PC-3 (cell line): ENCODE results near the gene RARRES2. TPM values are rescaled to one million over a fixed set of nuclear protein-coding genes. Genes with fewer than 3 reads are reported as not detected.
A peak's percentile ranks its signal among the peaks of the same experiment; 100 is the strongest.

Experiments
- ATAC-seq: fragments of 200-7000 bp; cut with Tn5 transposase; 2 replicates; pipeline ENCODE4 v1.9.1; 2020; ENCODE audit warnings: mild to moderate bottlenecking, moderate library complexity
- BruUV-seq: library from RNA; stranded (reverse); fragments of 400-500 nt; replicated peaks from 2 replicates; lab custom pipeline; 2021; lab: Mats Ljungman, UMichigan
- CTCF ChIA-PET: fragments of 300-600 bp; sonication (Branson Sonifier 250); formaldehyde crosslinking; loops from one replicate; lab custom pipeline; 2022; ENCODE audit warnings: antibody characterized with exemption; lab: Charles Lee
- POLR2A ChIA-PET: fragments of 300-600 bp; sonication (Branson Sonifier 250); formaldehyde crosslinking; loops from one replicate; lab custom pipeline; 2022; ENCODE audit warnings: antibody characterized with exemption; ENCODE audit not compliant: unreplicated experiment; lab: Charles Lee
- DNase-seq: peaks from one replicate; pipeline ENCODE4 v3.0.0-alpha.2; 2015
- H2AFZ ChIP-seq: fragments of 300-600 bp; sonication (generic); 2 replicates; pipeline ENCODE4 v1.6.0; 2016; ENCODE audit warnings: antibody characterized with exemption, low read length
- H3F3A ChIP-seq: fragments of 300-600 bp; sonication (generic); one replicate; pipeline ENCODE4 v1.6.0; 2017; ENCODE audit warnings: antibody characterized with exemption, low read length, control low read depth, mild to moderate bottlenecking; ENCODE audit not compliant: unreplicated experiment
- H3K27ac ChIP-seq: fragments of 300-600 bp; sonication (generic); 2 replicates; pipeline ENCODE4 v1.5.1; 2016; ENCODE audit warnings: mild to moderate bottlenecking, low read length
- H3K27me3 ChIP-seq: fragments of 300-600 bp; sonication (generic); 2 replicates; pipeline ENCODE4 v1.6.1; 2016; ENCODE audit warnings: low read length, mixed read lengths
- H3K36me3 ChIP-seq: fragments of 300-600 bp; sonication (generic); 2 replicates; pipeline ENCODE4 v1.6.1; 2016; ENCODE audit warnings: low read depth, mixed run types, low read length, mixed read lengths
- H3K4me1 ChIP-seq: fragments of 300-600 bp; sonication (generic); 2 replicates; pipeline ENCODE4 v1.5.1; 2016; ENCODE audit warnings: low read length; ENCODE audit not compliant: insufficient read depth
- H3K4me2 ChIP-seq: fragments of 300-600 bp; sonication (generic); 2 replicates; pipeline ENCODE4 v1.6.0; 2016; ENCODE audit warnings: low read length
- H3K4me3 ChIP-seq: fragments of 300-600 bp; sonication (generic); 2 replicates; pipeline ENCODE4 v1.5.1; 2016; ENCODE audit warnings: mild to moderate bottlenecking, low read length, mixed read lengths
- H3K79me2 ChIP-seq: fragments of 300-600 bp; sonication (generic); 2 replicates; pipeline ENCODE4 v1.6.1; 2017; ENCODE audit warnings: low read length, mixed read lengths
- H3K9ac ChIP-seq: fragments of 300-600 bp; sonication (generic); 2 replicates; pipeline ENCODE4 v1.6.0; 2016; ENCODE audit warnings: mild to moderate bottlenecking, low read length
- H3K9me2 ChIP-seq: fragments of 300-600 bp; sonication (generic); replicated peaks from 2 replicates; pipeline ENCODE4 v1.6.1; 2016; ENCODE audit warnings: mixed run types, low read length, mixed read lengths
- H3K9me3 ChIP-seq: fragments of 300-600 bp; sonication (generic); 2 replicates; pipeline ENCODE4 v1.6.1; 2016; ENCODE audit warnings: low read length, mixed read lengths
- H4K20me1 ChIP-seq: fragments of 300-600 bp; sonication (generic); 2 replicates; pipeline ENCODE4 v1.6.1; 2016; ENCODE audit warnings: low read length, mixed read lengths
- CTCF ChIP-seq: fragments of 300-600 bp; sonication (generic); conservative IDR thresholded peaks from 2 replicates; pipeline ENCODE4 v1.5.1; 2017; ENCODE audit warnings: antibody characterized with exemption, low read depth, mild to moderate bottlenecking, low read length
- EZH2 ChIP-seq: fragments of 300-600 bp; sonication (generic); IDR thresholded peaks from one replicate; pipeline ENCODE4 v1.6.1; 2017; ENCODE audit warnings: antibody characterized with exemption, mild to moderate bottlenecking, low read length; ENCODE audit not compliant: unreplicated experiment
- EZH2phosphoT487 ChIP-seq: fragments of 300-600 bp; sonication (generic); IDR thresholded peaks from 2 replicates; pipeline ENCODE4 v1.6.1; 2018; ENCODE audit warnings: mild to moderate bottlenecking, antibody characterized with exemption, low read length, borderline replicate concordance
- intact Hi-C: fragments of 100-400 bp; cut with micrococcal nuclease; formaldehyde crosslinking; loops from 2 replicates; pipeline ENCODE4 v1.9.0; 2023
- total RNA-seq: library from RNA; depleted of rRNA; stranded (reverse); fragments of >200 nt; gene quantifications from 2 replicates; pipeline ENCODE4 v1.2.3, GENCODE V29; 2014

RARRES2 gene
- total RNA-seq, 1 experiment from 2014 or later: 1.6 TPM

- Histone ChIP-seq H3K27me3 (no peaks in the 10 kb centered on the region), H3K9me2 (no peaks in the 10 kb centered on the region), H3K9ac (no peak overlapping the region), H3K79me2 (no peaks in the 10 kb centered on the region), H3K4me3 (peak overlapping the region; percentile 69), H4K20me1 (no peaks in the 10 kb centered on the region), H3F3A (no peaks in the 10 kb centered on the region), H2AFZ (peak overlapping the region; percentile 97), H3K4me2 (peak overlapping the region; percentile 90), H3K4me1 (0 out of 2 replicates have a peak, but pooled peaks cover 10% of the 10 kb centered on the region), H3K9me3 (no peaks in the 10 kb centered on the region), H3K36me3 (no peaks in the 10 kb centered on the region), H3K27ac (no peak overlapping the region)
- BruUV-seq: no TSS peak
- ChIA-PET POLR2A (interaction anchor here (0.6 kb wide), 1 partner anchor 17 kb away, joined by 3 read pairs; the partner anchor contains the start of gene REPIN1), CTCF (no interaction called here)
- no peak for TF ChIP-seq EZH2phosphoT487
- TF ChIP-seq EZH2: no peak
- TF ChIP-seq CTCF: no peak
- DNase-seq (no peak), ATAC-seq (peak; percentile 63)
- intact Hi-C loops: loop anchor here (1.0 kb wide), 1 partner anchor 70 kb away; no protein-coding TSS in a partner anchor
Observed at GRCh38 chr7:150351587-150352194, 10.3 kb upstream of the RARRES2 start.

- Histone ChIP-seq H3K4me1 (0 out of 2 replicates have a peak, but pooled peaks cover 5% of the 10 kb centered on the region), H3K9me3 (no peaks in the 10 kb centered on the region), H2AFZ (no peak overlapping the region), H3K4me2 (no peak overlapping the region), H3K27me3 (no peaks in the 10 kb centered on the region), H3K36me3 (no peaks in the 10 kb centered on the region), H3K27ac (no peak overlapping the region), H3K9ac (no peak overlapping the region), H3K79me2 (no peaks in the 10 kb centered on the region), H3F3A (no peaks in the 10 kb centered on the region), H3K4me3 (no peak overlapping the region), H3K9me2 (no peaks in the 10 kb centered on the region), H4K20me1 (no peaks in the 10 kb centered on the region)
- ATAC-seq: no peak
- TF ChIP-seq EZH2 (no peak), CTCF (no peak), EZH2phosphoT487 (no peak)
- no peak for DNase-seq
- intact Hi-C loops: no loop called here
- POLR2A ChIA-PET: no interaction called here
- CTCF ChIA-PET: no interaction called here
- BruUV-seq: no TSS peak
Observed at GRCh38 chr7:150346922-150347321, 5.5 kb upstream of the RARRES2 start.

GRCh38 chr7:150345012-150345411 is 3.6 kb upstream of the RARRES2 start:
- Histone ChIP-seq H3K4me3 (no peak overlapping the region), H3K36me3 (no peaks in the 10 kb centered on the region), H3K4me1 (no peaks in the 10 kb centered on the region), H3K9me3 (no peaks in the 10 kb centered on the region), H3K9me2 (no peaks in the 10 kb centered on the region), H3K4me2 (no peak overlapping the region), H3K79me2 (no peaks in the 10 kb centered on the region), H4K20me1 (no peaks in the 10 kb centered on the region), H3K27me3 (no peaks in the 10 kb centered on the region), H3F3A (no peaks in the 10 kb centered on the region), H2AFZ (no peak overlapping the region), H3K27ac (no peak overlapping the region), H3K9ac (no peak overlapping the region)
- POLR2A ChIA-PET: no interaction called here
- intact Hi-C loops: no loop called here
- ATAC-seq: no peak
- CTCF ChIA-PET: no interaction called here
- TF ChIP-seq EZH2phosphoT487: no peak
- TF ChIP-seq EZH2: no peak
- TF ChIP-seq CTCF: no peak
- BruUV-seq: no TSS peak
- no peak for DNase-seq
